AG09319 (cell line): ENCODE data around the gene DPYD.

ENCODE experiments used
- DNase-seq: peaks from one replicate; pipeline ENCODE4 v3.0.0-alpha.2; 2010; ENCODE audit warnings: low read depth; ENCODE audit errors: extremely low read depth
- TF ChIP-seq, protein P1 (sequence below): IDR thresholded peaks from 2 replicates; pipeline ENCODE4 v1.5.1; 2011; ENCODE audit warnings: low read depth, mild to moderate bottlenecking, inconsistent platforms, low read length, moderate library complexity

Gene DPYD

GRCh38 chr1:97685360-97685759 is 235.5 kb downstream of the DPYD start:
- TF ChIP-seq, protein P1, sequence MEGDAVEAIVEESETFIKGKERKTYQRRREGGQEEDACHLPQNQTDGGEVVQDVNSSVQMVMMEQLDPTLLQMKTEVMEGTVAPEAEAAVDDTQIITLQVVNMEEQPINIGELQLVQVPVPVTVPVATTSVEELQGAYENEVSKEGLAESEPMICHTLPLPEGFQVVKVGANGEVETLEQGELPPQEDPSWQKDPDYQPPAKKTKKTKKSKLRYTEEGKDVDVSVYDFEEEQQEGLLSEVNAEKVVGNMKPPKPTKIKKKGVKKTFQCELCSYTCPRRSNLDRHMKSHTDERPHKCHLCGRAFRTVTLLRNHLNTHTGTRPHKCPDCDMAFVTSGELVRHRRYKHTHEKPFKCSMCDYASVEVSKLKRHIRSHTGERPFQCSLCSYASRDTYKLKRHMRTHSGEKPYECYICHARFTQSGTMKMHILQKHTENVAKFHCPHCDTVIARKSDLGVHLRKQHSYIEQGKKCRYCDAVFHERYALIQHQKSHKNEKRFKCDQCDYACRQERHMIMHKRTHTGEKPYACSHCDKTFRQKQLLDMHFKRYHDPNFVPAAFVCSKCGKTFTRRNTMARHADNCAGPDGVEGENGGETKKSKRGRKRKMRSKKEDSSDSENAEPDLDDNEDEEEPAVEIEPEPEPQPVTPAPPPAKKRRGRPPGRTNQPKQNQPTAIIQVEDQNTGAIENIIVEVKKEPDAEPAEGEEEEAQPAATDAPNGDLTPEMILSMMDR, result no peak
- no peak for DNase-seq

DNA sequence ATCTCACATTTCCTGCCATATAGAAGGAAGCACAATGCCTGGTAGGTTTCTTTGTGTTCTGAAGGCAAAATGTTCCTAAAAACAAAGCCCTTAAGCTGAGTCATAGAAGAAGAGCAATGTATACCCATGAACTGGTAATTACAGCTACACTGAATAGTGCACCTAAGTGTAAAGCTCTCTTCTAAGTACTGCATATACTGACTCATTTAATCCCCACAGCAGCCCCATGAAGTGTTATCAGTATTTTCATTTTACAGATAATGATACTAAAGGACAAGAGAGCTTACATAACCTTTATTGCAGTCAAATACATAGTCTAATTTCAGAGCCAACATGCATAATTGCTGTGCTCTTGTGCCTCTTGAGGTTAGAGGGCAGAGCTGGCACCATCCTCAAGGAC is 239.9 kb downstream of the DPYD start:
- TF ChIP-seq, protein P1, result no peak
- no peak for DNase-seq

GRCh38 chr1:97680470-97680869 is 240.4 kb downstream of the DPYD start:
- TF ChIP-seq, protein P1, result no peak
- no peak for DNase-seq

DNA sequence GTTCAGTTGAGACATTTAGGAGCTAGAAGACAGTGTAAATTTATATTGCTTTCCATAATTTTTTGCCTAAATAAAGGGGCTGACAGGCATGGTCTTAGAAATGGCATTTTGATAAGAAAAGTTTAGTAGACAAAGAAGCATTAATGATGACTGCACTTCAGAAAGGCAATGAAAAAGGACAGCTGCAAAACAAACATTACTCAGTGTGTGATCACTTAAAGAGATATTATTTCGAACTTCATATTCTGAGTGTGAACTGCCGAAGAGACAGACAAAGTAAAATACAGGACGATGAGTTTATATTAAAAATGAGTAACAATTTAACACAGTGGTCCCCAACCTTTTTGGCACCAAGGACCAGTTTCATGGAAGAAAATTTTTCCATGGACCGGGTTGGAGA is 243.1 kb downstream of the DPYD start:
- DNase-seq, result no peak
- TF ChIP-seq, protein P1, result no peak

GRCh38 chr1:97674517-97674916 is 246.3 kb downstream of the DPYD start:
- no peak for DNase-seq
- TF ChIP-seq, protein P1, result no peak

DNA sequence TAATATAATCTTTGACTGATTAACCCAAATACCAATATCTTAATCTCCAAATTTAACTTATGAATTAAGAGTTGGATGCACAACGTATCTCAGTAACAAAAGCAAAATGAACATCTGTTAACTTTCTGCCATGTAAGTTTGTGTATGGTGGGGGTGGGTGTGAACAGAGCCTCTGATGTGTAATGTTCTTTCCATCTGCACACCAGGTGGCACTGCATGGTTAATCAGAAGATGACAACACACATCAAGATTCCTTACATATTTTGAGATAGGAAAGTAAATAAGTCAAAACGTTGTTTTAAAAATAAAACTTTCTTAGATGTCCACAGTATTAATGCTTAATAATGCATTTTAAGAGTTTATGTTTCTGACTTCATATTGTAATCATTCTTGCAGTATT is 251.9 kb downstream of the DPYD start:
- no peak for DNase-seq
- TF ChIP-seq, protein P1, result no peak; the same call in 1 of the 2 replicates

DNA sequence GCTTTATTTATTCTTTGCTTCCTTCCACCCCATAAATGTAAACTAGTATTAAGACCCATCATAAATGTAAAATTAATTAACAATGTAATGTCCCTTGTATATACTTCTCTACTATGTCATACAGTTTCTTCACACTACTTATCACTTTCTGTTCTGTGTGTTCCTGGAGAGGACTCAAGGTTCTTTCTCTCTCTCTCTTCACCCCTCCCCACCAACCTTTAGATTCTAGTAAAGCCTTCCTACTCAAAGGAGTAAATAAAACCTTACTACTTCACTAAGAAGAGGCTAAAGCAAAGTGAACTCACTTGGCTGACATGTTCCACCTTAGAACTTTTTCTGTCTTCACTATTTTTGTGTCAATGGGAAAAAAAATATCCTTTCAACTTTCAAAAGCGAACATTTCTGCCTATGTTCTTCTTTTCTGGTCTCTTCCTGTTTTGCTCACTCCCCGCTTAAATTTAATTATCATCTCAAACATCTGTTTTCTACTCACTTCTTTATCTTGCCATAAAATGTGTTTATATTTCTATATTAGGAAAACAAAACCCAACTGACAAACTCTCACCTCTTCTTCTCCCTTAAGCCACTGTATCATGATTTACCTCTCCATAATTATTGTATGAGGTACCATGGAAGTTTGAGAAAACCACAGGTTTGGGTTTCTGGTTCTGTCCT is 260.3 kb downstream of the DPYD start:
- DNase-seq, result no peak
- TF ChIP-seq, protein P1, result no peak
